Smooth muscle cell of the brain vasculature (primary cell): ENCODE data around the gene A1BG.
A peak's percentile ranks its signal among the peaks of the same experiment; 100 is the strongest.
"Not testable (repeated sequence)": the region's sequence is repeated elsewhere in the genome, so short reads cannot be mapped to it uniquely, and the experiment has no call there.

Experiments used
- DNase-seq: peaks from one replicate; pipeline ENCODE4 v3.0.0-alpha.2; 2012; ENCODE audit warnings: low read depth, low spot score

A1BG gene

DNA sequence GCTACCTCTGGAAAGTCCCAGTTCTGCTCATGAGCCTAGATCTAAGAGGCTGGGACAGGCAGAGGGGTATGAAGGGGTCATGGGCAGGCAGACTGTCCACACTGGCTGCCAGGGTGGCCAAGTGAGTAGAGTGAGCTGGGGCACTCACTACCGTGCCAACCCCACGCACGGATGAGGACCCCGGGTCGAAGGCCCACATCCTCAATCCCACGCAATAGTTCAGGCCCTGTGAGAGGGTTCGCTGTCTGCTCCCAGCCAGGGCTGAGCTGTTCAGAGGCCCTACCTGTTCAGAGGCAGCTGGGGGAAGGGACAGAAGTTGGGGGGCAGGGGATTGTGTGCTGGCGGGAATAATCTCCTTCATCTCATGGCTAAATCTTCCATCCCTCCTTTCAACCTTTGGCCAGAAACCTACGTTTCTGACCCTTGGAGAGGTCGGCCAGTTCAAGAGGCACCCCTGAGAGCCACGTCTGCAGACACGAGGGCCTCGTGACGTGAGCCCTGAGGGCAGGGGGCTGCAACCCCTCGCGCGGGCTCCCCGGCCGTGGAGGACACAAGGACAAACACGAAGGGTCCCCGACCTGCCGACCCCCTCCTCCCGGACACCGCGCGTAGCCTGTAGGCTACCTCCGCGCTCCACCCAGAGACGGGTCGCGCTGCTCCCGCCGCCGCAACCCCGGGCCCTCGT lies 32.7 kb upstream of the A1BG start:
- DNase-seq: no peak

DNA sequence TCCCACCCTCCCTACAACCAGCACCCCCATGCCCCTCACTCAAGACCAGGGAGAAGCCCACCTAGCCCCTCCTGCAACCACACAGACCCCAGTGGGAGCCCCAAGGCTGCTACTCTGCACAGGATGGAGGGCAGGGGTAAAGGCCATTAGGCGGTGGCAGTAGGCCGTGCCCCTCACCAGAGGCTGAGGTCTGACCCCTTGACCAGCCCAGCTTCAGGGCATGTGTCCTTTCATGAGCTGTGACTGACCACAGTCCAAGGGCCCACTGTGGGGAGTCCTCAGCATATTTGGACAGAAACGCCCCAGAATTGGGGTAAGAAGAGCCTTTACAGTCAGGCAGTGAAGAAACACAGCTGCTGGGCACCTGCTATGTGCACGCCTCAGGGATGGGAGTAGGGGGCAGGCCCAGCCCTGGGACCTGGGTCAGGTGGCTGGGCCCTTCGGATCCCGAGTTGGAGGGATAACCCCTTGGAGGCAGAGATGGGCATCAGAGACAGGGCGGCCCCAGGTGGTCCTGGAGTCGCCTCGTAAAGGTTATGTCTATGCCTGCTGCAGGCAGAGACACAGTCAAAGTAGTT lies 32.1 kb upstream of the A1BG start:
- no peak for DNase-seq

DNA sequence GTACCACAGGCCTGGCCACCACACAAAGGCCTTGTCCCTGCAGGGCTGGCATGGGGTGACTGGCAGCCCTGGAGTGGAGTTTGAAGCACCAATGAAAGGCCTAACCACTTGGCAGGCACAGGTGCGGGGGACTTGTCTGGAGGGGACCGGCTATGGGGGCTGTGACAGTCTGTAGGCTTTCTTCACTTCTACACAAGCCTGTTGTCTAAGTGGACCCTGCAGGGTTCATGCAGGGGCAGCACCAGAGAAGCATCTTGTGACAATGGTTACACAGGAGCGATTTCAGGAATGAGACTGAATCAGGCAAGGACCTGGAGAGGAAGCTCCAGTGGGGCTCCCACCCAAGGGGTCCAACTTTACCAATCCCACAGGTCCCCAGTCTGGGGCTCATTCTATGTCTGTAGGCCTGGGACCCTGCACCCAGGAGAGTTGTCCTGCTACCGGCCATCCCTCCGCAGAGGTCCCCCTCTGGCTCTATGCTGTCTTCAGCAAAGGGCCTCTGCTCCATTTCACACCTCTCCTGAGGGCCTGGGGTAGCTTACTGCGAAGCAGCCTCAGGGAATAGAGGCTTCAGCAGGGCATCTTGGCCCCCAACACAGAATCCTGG lies 29.8 kb upstream of the A1BG start:
- DNase-seq: no peak

DNA sequence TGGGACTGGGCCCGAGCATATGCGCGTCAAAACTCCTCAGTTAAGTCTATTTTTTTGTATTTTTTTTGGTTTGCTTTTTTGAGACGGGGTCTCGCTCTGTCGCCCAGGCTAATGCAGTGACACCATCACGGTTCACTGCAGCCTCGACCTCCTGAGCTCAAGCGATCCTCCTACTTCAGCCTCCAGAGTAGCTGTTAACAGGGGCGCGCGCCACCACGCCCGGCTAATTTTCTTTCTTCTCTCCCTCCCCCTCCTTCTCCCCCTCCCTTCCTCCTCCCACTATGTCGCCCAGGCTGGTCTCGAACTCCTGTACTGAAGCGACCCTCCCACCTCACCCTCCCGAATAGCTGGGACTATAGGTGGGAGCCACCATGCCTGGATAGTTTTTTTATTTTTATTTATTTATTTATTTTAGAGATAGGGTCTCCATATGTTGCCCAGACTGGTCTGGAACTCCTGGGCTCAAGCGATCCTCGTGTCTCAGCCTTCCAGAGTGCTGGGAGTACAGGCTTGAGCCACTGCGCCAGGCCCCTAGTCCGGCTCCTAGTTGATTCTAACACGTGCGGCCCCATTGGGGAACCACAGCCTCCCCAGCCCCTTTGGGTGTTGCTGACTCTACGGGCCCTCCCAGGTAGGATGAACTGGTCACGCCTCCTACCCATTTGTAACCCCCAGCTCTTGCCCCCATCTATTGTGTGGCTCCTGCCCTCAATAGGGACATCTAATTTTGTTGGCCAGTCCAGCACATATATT lies 28.3 kb upstream of the A1BG start:
- DNase-seq: no peak

DNA sequence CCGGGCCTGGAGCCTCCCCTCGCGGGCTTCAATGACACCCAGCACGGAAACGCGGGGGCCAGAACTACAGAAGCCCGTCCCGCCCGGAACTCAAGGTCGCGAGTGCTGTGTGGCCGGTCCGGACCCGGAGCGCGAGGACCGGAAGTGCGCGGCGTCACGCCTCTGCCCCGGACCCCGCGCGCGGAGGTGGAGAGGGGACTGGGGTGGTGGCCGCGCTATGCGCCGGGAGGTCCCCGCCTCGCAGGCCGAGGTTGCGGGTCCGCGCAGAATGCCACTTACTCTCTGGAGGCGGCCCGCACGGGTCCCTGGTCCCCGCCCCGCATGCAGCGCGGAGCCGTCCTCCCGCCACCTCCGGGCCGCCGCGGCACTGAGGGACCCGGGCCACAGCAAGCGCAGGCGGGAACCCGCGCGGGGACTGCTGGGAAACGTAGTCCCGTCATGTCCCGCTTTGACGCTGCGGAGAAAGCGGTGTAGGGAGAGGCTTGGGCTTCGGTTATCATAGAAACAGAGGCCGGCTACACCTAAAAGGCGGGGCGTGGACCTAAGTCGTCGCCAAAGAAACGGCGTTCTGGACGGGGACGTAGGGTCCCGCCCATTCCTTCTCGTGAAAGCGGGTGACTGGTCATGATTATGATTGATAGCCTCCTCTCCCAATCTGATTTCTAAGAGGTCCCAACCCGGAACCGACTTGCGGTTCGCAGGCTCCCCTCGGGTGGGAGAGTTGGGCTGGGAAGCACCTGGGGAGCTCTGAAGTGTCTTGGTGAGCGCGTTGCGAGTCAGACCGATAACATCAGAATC lies 27.6 kb upstream of the A1BG start, which contains the start of gene ZNF837:
Gene ZNF837, minus strand, starts transcription at position 369 of the 798 bp plus-strand sequence. CDS start 11,698 bp downstream, outside the sequence.
- DNase-seq: peak; percentile 100

DNA sequence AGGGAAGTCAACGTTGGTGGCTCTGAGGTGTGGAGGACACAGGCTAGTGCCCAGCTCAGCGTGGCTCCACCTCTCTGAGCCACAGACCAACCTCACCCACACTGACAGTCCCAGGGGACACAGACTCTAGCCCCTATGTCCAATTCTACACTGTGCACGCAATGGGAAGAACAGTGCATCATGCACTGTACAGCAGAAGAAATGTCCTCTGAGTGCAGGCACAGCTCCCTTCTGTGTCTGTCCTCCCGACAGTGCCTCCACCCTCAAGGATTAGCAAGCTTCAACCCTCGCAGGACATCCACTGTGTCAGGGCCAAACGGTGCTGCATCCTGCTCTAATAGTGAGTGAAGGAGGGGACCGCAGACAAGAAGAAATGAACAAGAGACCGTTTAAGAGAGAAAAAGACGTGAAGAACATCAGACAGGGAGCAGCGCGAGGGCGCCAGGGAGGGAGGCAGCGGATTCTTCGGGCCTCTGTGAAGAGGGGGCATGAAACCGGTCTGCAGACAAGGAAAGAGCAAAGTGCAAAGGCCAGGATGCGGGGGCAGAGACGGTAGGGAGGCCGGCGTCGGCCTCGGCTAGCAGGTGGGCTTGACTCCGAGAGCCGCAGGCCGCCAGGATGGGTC lies 26.9 kb upstream of the A1BG start:
- DNase-seq: no peak

DNA sequence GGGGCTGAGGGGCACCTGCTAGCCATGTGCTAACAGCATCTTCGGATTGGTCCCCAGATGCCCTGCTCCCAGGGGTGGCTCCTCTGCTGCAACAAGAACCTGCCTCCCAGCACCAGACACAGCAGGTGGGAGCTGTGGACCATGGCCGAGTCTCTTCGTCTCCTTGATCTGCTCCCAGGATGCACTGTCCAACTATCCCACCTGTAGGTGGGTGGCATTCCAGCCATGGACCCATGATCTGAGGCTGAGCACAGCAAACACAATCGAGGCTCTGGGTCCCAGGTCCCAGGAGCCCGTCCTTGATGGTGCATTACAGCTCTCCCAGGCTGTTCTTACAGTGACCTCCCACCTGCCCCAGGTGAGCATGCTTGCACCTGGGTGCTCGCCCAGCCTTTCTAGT lies 26.0 kb upstream of the A1BG start:
- DNase-seq: no peak

DNA sequence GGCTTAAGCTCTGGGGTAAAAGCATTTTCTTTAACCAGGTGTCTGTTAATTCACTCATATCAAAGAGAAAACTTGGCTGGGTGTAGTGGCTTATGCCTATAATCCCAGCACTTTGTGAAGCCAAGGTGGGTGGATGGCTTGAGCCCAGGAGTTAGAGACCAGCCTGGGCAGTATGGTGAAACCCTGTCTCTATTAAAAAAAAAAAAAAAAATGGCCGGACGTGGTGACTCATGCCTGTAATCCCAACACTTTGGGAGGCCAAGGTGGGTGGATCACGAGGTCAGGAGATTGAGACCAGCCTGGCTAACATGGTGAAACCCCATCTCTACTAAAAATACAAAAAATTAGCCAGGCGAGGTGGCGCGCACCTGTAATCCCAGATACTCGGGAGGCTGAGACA lies 23.4 kb upstream of the A1BG start:
- DNase-seq: not testable (repeated sequence)

DNA sequence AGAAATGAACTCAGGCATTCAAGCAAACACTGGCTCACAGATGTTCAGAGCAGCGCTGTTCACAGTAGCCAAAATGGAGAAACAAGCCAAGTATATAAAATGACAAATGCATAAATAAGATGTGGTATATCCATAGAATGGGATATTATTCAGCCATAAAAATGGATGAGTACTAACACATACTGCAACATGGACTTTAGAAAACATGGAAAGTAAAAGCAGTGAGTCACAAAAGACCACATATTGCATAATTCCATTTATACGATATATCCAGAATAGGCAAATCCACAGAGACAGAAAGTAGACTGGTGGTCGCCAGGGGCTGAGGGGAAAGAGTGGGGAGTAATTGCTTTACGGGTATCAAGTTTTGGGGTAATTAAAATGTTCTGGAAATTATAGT lies 20.9 kb upstream of the A1BG start:
- DNase-seq: no peak

DNA sequence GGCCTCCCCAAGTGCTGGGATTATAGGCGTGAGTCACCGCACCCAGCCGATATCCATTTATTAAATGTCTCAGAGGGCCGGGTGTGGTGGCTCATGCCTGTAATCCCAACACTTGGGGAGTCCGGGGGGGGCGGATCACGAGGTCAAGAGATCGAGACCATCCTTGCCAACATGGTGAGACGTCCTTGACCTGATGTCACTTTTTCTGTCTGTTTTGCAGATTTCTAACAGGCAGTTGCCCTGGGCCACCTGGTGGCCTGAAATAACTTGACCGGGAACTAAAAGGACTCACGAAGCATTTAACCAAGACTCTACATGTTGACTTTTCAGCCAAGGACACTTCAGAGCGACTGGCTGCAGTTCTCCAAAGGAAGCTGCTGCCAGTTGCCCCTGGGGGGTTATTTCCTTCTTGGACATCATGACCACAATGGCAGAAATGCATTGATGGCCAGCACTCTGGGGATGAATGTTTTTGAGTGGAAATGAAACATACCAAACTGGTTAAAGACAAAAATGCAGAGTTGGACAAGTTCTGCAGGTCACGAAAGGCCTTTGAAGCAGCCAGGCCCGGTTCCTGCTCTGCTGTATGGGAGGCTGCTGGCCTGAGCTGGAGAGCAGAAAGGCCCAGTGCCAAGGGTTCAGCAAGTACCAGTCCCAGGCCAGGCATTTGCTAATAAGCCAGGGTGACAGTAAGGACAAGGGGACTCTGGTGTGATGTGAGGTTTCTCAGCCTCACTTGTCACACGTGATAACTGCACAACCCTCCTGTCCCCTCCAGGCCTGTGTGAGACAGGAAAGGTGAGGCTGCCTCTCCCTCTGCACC lies 19.2 kb upstream of the A1BG start:
- DNase-seq: no peak

DNA sequence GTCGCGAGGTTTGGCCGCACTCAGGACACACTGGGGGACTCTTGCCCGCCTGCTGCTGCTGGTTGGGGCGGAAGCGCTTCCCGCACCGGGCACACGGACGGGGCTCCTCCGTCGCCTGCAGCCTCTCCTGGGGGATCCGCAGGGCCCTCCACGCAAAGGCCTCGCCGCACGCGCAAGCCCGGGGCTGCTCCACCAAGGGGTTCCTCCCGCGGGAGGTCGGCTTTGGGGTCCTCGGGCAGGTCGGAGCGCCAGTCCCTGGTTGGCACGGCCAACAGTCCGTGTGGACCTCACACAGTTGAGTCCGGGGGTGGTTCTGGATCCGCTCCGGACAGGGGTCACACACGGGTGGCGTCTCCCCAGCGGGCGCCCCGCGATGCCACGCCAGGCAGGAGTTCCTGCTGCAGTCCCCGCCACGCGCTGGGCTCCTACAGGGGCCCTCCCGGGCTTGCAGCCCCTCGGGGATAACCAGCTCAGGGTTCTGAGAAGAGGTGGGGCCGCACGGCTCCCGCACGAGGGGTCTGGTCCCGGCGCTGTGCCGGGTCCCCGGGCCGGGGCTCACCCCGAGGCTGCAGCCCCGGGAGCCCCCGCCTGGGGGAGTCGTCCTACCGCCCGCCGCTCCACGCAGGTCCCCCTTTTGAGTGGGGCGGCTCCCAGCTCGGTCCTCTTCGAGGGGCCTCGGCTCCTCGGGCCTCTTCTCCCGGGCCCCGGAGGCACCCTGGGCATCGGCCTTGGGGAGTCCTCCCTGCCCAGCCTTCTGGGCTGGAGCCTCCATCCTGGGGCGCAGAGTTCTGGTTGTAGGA lies 15.5 kb upstream of the A1BG start:
- no peak for DNase-seq

DNA sequence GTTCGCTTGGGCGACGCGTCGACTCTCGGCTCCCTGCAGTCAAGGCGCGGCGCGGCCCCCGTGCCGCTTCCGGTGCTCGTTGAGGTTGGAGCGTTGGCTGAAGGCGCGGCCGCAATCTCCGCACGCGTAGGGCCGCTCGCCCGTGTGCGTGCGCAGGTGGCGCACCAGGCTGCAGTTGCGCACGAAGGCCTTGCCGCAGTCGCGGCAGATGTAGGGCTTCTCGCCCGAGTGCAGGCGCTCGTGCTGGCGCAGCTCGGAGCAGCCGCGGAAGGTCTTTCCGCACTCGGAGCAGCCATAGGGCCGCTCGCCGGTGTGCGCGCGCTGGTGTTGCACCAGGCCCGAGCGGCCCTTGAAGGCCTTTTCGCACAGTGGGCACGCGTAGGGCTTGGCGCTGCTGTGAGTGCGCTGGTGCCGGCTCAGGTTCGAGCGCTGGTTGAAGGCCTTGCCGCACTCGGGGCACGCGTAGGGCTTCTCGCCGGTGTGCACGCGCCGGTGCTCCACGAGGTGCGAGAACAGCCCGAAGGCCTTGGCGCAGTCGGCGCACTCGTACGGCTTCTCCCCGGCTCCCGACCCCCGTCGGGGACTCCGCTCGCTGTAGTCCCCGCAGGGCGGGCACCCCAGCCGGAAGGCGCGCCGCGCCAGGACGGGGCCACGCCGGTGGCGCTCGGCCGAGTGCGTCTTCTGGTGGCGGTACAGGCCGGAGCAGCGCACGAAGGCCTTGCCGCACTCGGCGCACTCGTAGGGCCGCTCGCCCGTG lies 14.6 kb upstream of the A1BG start:
- DNase-seq: no peak

DNA sequence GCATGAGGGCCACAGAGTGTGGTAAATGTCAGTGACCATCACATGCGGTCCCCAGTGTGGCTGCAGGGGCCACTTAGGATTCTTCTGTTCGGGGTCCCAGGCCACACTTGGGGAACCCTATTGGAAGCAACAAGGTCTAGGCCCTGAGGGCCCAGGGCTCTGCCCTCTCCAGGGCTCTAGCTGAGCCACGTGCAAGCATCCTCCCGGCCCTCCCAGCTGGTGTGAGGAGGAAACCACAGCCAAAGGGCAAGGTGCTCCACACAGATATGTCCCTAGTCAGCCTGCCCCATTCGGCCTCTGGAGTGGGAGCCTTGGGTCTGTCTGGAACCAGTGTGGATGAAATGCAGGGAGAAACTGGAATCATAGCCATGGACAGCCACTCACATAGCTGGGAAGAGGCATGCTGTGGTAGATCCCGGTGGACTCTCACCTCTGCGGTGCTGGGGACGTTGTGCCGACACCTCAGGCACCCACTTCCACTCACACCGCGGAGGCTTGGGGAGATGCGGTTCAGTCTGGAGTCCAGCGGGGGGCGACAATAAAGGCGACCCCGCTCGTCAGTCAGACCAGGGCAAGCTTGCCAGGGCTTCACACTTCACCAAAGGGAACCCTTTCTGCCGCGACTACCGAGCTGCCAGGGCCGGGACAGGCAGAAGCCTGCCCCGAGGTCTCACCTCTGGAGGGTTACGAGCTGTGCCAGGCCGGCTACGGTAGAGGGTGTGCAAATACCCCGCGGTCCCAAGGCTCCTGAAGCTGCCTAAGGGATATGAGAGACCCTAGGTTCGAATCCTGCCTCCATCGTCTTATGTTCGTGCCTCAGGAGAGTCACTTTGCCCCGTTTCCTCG lies 13.5 kb upstream of the A1BG start:
- no peak for DNase-seq

DNA sequence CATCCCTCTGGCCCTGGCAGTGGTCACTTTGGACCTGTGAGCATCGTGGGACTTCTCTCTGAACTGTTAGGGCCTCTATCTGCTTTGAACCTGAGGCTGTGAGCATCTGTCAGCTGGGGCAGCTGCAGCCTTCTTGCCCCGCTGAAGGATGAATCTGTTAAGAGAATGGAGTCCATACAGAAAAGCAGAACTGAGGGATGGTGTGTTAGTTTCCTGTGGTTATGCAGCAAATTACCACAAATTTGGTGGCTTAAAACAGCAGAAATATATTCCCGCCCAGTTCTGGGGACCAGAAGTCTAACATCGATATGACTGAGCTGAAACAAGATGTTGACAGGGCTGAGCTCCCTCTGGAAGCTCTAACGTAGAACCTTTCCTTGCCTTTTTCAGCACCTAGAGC lies 10.9 kb upstream of the A1BG start:
- DNase-seq: no peak

DNA sequence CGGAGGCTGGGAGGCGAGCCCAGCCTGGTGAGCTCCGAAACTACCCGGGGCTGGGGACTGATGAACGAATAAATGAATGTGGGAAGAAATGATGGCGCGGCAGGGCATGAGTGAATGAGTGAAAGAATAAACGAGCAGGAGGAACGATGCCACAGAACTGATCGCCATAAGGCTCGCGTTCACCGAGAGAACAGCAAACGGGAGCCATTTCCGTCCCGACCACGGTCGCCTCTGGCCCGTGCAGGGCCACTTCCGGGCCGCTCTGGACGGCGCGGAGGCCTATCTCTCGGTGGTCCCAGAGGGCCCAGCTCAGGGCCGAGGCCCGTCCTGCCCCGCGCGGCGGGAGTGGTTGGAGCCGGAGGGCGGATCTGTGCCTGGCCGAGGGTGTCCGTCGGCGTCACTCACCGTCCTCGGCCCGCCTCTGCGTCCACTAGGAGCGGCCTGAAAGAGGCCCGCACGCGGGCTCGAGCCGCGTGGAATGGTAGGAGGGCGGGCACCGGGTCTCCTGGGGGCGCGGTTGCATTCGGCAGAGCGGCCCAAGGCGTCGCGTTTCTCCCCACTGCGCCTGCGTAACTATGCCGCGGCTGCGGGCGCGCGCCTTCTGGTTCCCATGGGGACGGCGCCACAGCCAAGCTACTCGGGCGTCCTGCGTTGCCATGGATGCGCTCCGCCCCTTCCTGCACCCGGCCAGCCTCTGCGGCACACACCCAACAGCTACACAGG lies 9.1 kb upstream of the A1BG start, which contains the start of gene ZNF497:
Gene ZNF497, minus strand, starts transcription at position 480 of the 723 bp plus-strand sequence. CDS start 5,116 bp downstream, outside the sequence.
- DNase-seq: peak; percentile 89

DNA sequence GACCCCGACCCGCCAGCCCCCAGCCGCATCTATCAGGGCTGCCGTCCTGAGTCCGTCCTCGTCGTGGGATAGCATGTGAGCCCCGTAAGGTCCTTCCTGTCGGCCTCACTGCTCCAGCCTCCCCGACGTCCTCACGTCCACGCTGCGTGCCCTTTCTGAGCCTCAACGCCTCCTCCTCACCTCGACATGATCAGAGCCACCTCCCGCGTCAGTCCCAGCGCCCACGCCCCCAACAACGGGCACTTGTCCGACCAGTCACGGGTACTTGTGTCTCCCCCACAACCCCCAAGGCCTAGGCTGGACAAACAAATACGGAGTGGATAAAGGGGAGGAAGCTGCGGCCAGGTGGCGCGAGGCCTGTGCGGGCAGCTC lies 8.6 kb upstream of the A1BG start:
- no peak for DNase-seq
